ENCODE results near the gene RNF207. TPM values are rescaled to one million over a fixed set of nuclear protein-coding genes. Genes with fewer than 3 reads are reported as not detected.

RNF207 gene
- total and polyA plus RNA-seq, 2 donors (not counting 3 experiments of a cell fraction or from before 2014, with no cell fraction given): 3.2 to 8.2 TPM

DNA sequence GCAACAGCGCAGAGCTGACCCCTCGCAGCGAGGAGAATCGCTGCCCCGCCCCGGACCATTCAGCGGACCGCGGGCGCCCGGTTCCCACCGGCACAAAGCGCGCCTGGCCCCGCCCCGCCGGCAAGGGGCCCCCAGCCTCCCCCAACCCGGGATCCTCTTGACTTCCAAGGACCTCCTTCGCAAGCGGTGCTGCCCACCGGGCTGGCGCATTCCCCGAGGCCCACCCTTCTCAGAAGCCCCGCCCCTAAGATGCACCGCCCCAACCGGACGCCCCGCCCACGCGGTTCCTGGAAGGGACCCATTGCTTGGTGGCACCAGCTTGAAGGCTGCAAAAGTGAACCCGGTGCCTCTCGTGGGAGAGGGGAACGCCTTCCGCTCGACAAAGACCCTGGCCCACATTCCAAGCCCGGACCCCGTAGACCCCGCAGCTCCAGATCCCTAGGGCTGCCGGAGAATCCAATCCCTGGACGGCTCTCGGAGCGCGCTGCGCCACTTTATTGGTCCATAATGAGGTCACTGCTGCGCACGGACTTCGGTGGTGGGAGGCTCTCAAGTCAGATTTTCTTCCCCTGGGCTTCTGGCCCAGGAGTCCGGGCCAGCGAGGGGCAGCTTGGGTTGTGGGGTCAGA is 40.1 kb downstream of the RNF207 start:
- DNase-seq (ENCODE audit: low read depth, low spot score): no peak
- intact Hi-C loops (cut with micrococcal nuclease) (loop anchor here (1.0 kb wide), 10 partner anchors 14 to 205 kb away; no protein-coding TSS in a partner anchor), dilution Hi-C loops (cut with MboI; ENCODE audit: extremely low pct_ligation_motif_present, low sequenced_read_pairs) (no loop called here)
- CTCF ChIA-PET: interaction anchor here (0.6 to 7.8 kb wide), 48 partner anchors 10 to 400 kb away, joined by 3 to 208 read pairs (median 5); partner anchors contain the start of genes ACOT7, GPR153, ICMT and PLEKHG5
- H4K20me1 ChIP-seq (replicated peaks; ENCODE audit: control insufficient read depth, extremely low read depth, insufficient read depth, low read length): no peaks in the 10 kb centered on the region
- peak overlapping the region in 2 of 3 experiments; percentile 15 to 28 for H3K4me3 ChIP-seq (replicated peaks in 1 of 3; ENCODE audit: insufficient read depth in 1 of 3, low read depth in 1 of 3, low read length in 3 of 3)
- POLR2A ChIA-PET: interaction anchor here (0.6 kb wide), 1 partner anchor 38 kb away, joined by 6 read pairs; no protein-coding TSS in a partner anchor
- H2AFZ ChIP-seq (ENCODE audit: low read depth, low read length): no peak overlapping the region
- H3K9me1 ChIP-seq (replicated peaks; ENCODE audit: control insufficient read depth, extremely low read depth, insufficient read depth, low read length): no peaks in the 10 kb centered on the region
- no peaks in the 10 kb centered on the region for H3K79me2 ChIP-seq (ENCODE audit: control insufficient read depth, insufficient read depth, low read length)
- no peak overlapping the region for H3K4me2 ChIP-seq (ENCODE audit: insufficient read depth, low read length)
- no peak overlapping the region for H3K27ac ChIP-seq (ENCODE audit: insufficient read depth, low read depth, low read length)
- H3K9me3 ChIP-seq (replicated peaks; ENCODE audit: control insufficient read depth, insufficient read depth, low read length): no peaks in the 10 kb centered on the region
- no peak overlapping the region for H3K9ac ChIP-seq (replicated peaks; ENCODE audit: extremely low read depth, insufficient read depth, low read length)
- H3K27me3 ChIP-seq (ENCODE audit: control insufficient read depth in 2 of 2, insufficient read depth in 2 of 2, low read length in 2 of 2): peaks cover 31 to 45% of the 10 kb centered on the region in 2 experiments
- BruUV-seq (replicated peaks): no TSS peak
- H3K36me3 ChIP-seq (ENCODE audit: control insufficient read depth in 2 of 2, extremely low read depth in 1 of 2, insufficient read depth in 2 of 2, low read length in 2 of 2): no peaks in the 10 kb centered on the region
- TF ChIP-seq MYC (IDR thresholded peaks at IDR 0.05; ENCODE audit: low read depth, low read length) (no peak), POLR2A (IDR thresholded peaks at IDR 0.05; ENCODE audit: low read depth, low read length) (no peak), POLR2AphosphoS5 (IDR thresholded peaks at IDR 0.05; ENCODE audit: insufficient read depth, low read depth, low read length) (no peak), GATA2 (IDR thresholded peaks at IDR 0.05; ENCODE audit: insufficient read depth, insufficient read length, low read depth, low read length) (no peak), FOS (IDR thresholded peaks at IDR 0.05; ENCODE audit: borderline replicate concordance, insufficient read depth, low read length) (no peak), JUN (IDR thresholded peaks at IDR 0.05; ENCODE audit: borderline replicate concordance, insufficient read depth, insufficient read length, low read depth) (no peak), MAX (IDR thresholded peaks at IDR 0.05; ENCODE audit: insufficient read depth, insufficient read length) (no peak), EZH2 (IDR thresholded peaks at IDR 0.05; ENCODE audit: borderline replicate concordance, low read depth, low read length, severe bottlenecking) (no peak)
- TF ChIP-seq, protein P1, sequence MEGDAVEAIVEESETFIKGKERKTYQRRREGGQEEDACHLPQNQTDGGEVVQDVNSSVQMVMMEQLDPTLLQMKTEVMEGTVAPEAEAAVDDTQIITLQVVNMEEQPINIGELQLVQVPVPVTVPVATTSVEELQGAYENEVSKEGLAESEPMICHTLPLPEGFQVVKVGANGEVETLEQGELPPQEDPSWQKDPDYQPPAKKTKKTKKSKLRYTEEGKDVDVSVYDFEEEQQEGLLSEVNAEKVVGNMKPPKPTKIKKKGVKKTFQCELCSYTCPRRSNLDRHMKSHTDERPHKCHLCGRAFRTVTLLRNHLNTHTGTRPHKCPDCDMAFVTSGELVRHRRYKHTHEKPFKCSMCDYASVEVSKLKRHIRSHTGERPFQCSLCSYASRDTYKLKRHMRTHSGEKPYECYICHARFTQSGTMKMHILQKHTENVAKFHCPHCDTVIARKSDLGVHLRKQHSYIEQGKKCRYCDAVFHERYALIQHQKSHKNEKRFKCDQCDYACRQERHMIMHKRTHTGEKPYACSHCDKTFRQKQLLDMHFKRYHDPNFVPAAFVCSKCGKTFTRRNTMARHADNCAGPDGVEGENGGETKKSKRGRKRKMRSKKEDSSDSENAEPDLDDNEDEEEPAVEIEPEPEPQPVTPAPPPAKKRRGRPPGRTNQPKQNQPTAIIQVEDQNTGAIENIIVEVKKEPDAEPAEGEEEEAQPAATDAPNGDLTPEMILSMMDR (IDR thresholded peaks at IDR 0.05; ENCODE audit: extremely low read depth in 1 of 2, insufficient read depth in 1 of 2, low read depth in 1 of 2, low read length in 2 of 2): no peak
- peak; percentile 62 for FAIRE-seq
- peaks cover 5% of the 10 kb centered on the region for H3K4me1 ChIP-seq (ENCODE audit: control insufficient read depth, extremely low read depth, insufficient read depth, low read length)

Measured in endothelial cell of umbilical vein (primary cell).